HG03045 (cell line): ENCODE measurements around the gene CHN2.

ENCODE experiments used
- ATAC-seq: cut with Tn5 transposase; IDR thresholded peaks from one replicate; pipeline ENCODE4 v1.9.1; 2021; ENCODE audit warnings: mild to moderate bottlenecking, moderate library complexity; ENCODE audit not compliant: unreplicated experiment

The CHN2 gene

GRCh38 chr7:29457141-29457561 is 262.6 kb downstream of the CHN2 start:
- ATAC-seq, result no peak

- ATAC-seq, result no peak
Measured at GRCh38 chr7:29457565-29458011, 263.0 kb downstream of the CHN2 start.

GRCh38 chr7:29458933-29459332 is 264.4 kb downstream of the CHN2 start:
- no peak for ATAC-seq

- no peak for ATAC-seq
Measured at GRCh38 chr7:29459589-29459988, 265.0 kb downstream of the CHN2 start.

- ATAC-seq, result no peak
Measured at GRCh38 chr7:29461996-29462395, 267.4 kb downstream of the CHN2 start.

GRCh38 chr7:29463504-29464158 is 269.1 kb downstream of the CHN2 start:
- no peak for ATAC-seq

- ATAC-seq, result no peak
Measured at GRCh38 chr7:29464753-29465152, 270.2 kb downstream of the CHN2 start.

GRCh38 chr7:29467193-29467926 is 272.8 kb downstream of the CHN2 start:
- no peak for ATAC-seq

- ATAC-seq, result no peak
Measured at GRCh38 chr7:29468196-29468595, 273.6 kb downstream of the CHN2 start.

- no peak for ATAC-seq
Measured at GRCh38 chr7:29469281-29469680, 274.7 kb downstream of the CHN2 start.

- no peak for ATAC-seq
Measured at GRCh38 chr7:29469976-29470557, 275.5 kb downstream of the CHN2 start.

- no peak for ATAC-seq
Measured at GRCh38 chr7:29471444-29472138, 277.0 kb downstream of the CHN2 start.

GRCh38 chr7:29476916-29477315 is 282.3 kb downstream of the CHN2 start:
- ATAC-seq, result no peak

- no peak for ATAC-seq
Measured at GRCh38 chr7:29478226-29478625, 283.7 kb downstream of the CHN2 start.

- ATAC-seq, result no peak
Measured at GRCh38 chr7:29478687-29479240, 284.2 kb downstream of the CHN2 start.

GRCh38 chr7:29479301-29480200 is 285.0 kb downstream of the CHN2 start:
- ATAC-seq, result no peak

- ATAC-seq, result no peak
Measured at GRCh38 chr7:29480451-29480850, 285.9 kb downstream of the CHN2 start.

GRCh38 chr7:29480934-29481651 is 286.5 kb downstream of the CHN2 start:
- no peak for ATAC-seq

GRCh38 chr7:29482056-29482455 is 287.5 kb downstream of the CHN2 start:
- ATAC-seq, result no peak
